T follicular helper cell (primary cell): Measurements from ENCODE around the gene APEX1.
"Not testable (repeated sequence)": the region's sequence is repeated elsewhere in the genome, so short reads cannot be mapped to it uniquely, and the experiment has no call there.

Experiments used
- DNase-seq: peaks from one replicate; pipeline ENCODE4 v3.0.0-alpha.2; 2020; ENCODE audit warnings: low read depth

APEX1 gene

GRCh38 chr14:20435582-20436362, 19.3 kb upstream of the APEX1 start, which contains the start of gene KLHL33:
KLHL33 (minus strand) TSS chr14:20436166; CDS start chr14:20435811, 355 bp downstream.
- DNase-seq: no peak

- DNase-seq: no peak
These were observed 18.7 kb upstream of the APEX1 start for GRCh38 chr14:20436363-20436755.

GRCh38 chr14:20438664-20439063, 16.4 kb upstream of the APEX1 start:
- no peak for DNase-seq

GRCh38 chr14:20440465-20440864, 14.6 kb upstream of the APEX1 start:
- DNase-seq: no peak

GRCh38 chr14:20440882-20441281, 14.1 kb upstream of the APEX1 start:
- DNase-seq: no peak

- DNase-seq: no peak
These were observed 13.6 kb upstream of the APEX1 start for GRCh38 chr14:20441461-20441860.

- DNase-seq: not testable (repeated sequence)
These were observed 11.4 kb upstream of the APEX1 start for GRCh38 chr14:20443650-20444049.

GRCh38 chr14:20446889-20447288, 8.1 kb upstream of the APEX1 start:
- DNase-seq: no peak

- DNase-seq: not testable (repeated sequence)
These were observed 2.2 kb upstream of the APEX1 start for GRCh38 chr14:20452831-20453230.

GRCh38 chr14:20455355-20456300, 602 bp downstream of the APEX1 start:
- peak; percentile 69 for DNase-seq

- no peak for DNase-seq
These were observed 1.9 kb downstream of the APEX1 start for GRCh38 chr14:20456971-20457370.

- DNase-seq: no peak
These were observed 3.2 kb downstream of the APEX1 start for GRCh38 chr14:20458031-20458789.

- DNase-seq: peak; percentile 68
These were observed 5.6 kb downstream of the APEX1 start for GRCh38 chr14:20460458-20461224.

GRCh38 chr14:20461225-20462141, 6.5 kb downstream of the APEX1 start, which contains the start of gene PIP4P1:
PIP4P1 (minus strand) TSS chr14:20461434; CDS start chr14:20461325, 109 bp downstream.
- peak; percentile 99 for DNase-seq

- DNase-seq: no peak
These were observed 13.8 kb downstream of the APEX1 start for GRCh38 chr14:20468764-20469241.

- peak; percentile 85 for DNase-seq
These were observed 14.3 kb downstream of the APEX1 start, which contains the start of gene PNP for GRCh38 chr14:20469242-20469889. PNP (plus strand) TSS chr14:20469406; CDS start chr14:20469525, 119 bp downstream.

GRCh38 chr14:20469890-20470602, 15.0 kb downstream of the APEX1 start:
- DNase-seq: peak; percentile 36

GRCh38 chr14:20470603-20470901, 15.5 kb downstream of the APEX1 start:
- no peak for DNase-seq
